Loucy (cell line): Measurements from ENCODE around the gene NUSAP1.

Experiments
- CTCF ChIP-seq: fragments of 200-600 bp; sonication (generic); conservative IDR thresholded peaks from 2 replicates; pipeline ENCODE4 v1.5.1; 2014; ENCODE audit warnings: mild to moderate bottlenecking, antibody characterized with exemption, low read length
- EZH2phosphoT487 ChIP-seq: fragments of 200-600 bp; IDR thresholded peaks from 2 replicates; pipeline ENCODE4 v1.6.1; 2018; ENCODE audit warnings: antibody characterized with exemption, mild to moderate bottlenecking, moderate library complexity, borderline replicate concordance

DNA sequence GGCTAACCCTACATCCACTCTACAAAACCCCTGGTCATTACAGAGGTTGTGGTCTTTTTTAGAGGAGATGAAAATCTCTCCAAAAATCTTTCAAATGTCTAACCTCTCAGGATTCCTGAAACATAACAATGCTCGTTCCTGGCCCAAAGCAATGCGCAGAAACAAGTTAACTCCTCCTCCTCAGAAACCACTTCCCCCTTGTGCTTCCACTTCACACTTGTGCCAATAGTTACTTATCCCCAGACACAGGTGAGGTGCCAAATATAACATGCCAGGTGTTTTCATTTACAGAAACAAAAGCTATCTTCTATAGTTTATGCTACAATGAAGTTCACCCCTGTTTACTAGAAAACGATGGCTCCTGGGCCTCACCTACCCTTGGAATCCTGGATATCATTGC lies 63.4 kb downstream of the NUSAP1 start:
- TF ChIP-seq CTCF (no peak), EZH2phosphoT487 (no peak)
